HepG2 (cell line): ENCODE results near the gene METTL23. TPM values are rescaled to one million over a fixed set of nuclear protein-coding genes. Genes with fewer than 3 reads are reported as not detected.

Source experiments
- MXD4 ChIP-seq: IDR thresholded peaks from 2 replicates; pipeline ENCODE4 v1.6.1; 2016; ENCODE audit warnings: mild to moderate bottlenecking, missing biosample characterization, missing genetic modification reagents
- RFXAP ChIP-seq: sonication (generic); formaldehyde crosslinking; IDR thresholded peaks from 2 replicates; pipeline ENCODE4 v1.4.0; 2020; ENCODE audit warnings: missing genetic modification reagents, borderline replicate concordance
- SETDB1 ChIP-seq: sonication (generic); formaldehyde crosslinking; IDR thresholded peaks from 2 replicates; pipeline ENCODE4 v1.5.1; 2020; ENCODE audit warnings: missing genetic modification reagents, mild to moderate bottlenecking, borderline replicate concordance
- SNAI1 ChIP-seq: sonication (generic); formaldehyde crosslinking; IDR thresholded peaks from 2 replicates; pipeline ENCODE4 v1.5.0; 2020; ENCODE audit warnings: mild to moderate bottlenecking, missing genetic modification reagents, borderline replicate concordance
- SOX5 ChIP-seq: IDR thresholded peaks from 2 replicates; pipeline ENCODE4 v1.6.1; 2016; ENCODE audit warnings: borderline replicate concordance
- TAF1 ChIP-seq: sonication (generic); formaldehyde crosslinking; IDR thresholded peaks from 2 replicates; pipeline ENCODE4 v1.4.0; 2020; ENCODE audit warnings: missing genetic modification reagents
- ZEB1 ChIP-seq: IDR thresholded peaks from 2 replicates; pipeline ENCODE4 v1.6.1; 2012; ENCODE audit warnings: mild to moderate bottlenecking, low read depth, inconsistent platforms; ENCODE audit not compliant: insufficient replicate concordance
- ZNF556 ChIP-seq: sonication (generic); formaldehyde crosslinking; IDR thresholded peaks from 2 replicates; pipeline ENCODE4 v1.4.0; 2020; ENCODE audit warnings: mild to moderate bottlenecking, missing genetic modification reagents, borderline replicate concordance
- polyA plus RNA-seq, 8 experiments: library from polyadenylated mRNA; depleted of rRNA in 3 of 8; stranded (reverse) in 7 of 8; unstranded in 1 of 8; fragments of >200 nt; fragmentation: Illumina TruSeq in 4 of 8; extraction: Trizol in 4 of 8; gene quantifications; 2 replicates each; pipeline versions ENCODE4 v1.2.1 to v1.2.3, GENCODE V29; 2011 to 2016; ENCODE audit warnings: low read depth in 4 of 8, missing spikeins in 1 of 8, mixed read lengths in 1 of 8; ENCODE audit not compliant: insufficient read depth in 1 of 8
- total RNA-seq, 5 experiments: library from RNA; depleted of rRNA; stranded (reverse); fragments of >200 nt; fragmentation: Illumina TruSeq; extraction: Trizol; gene quantifications; 2 replicates each; pipeline ENCODE4 v1.2.3, GENCODE V29; 2016; ENCODE audit warnings: low read depth in 1 of 5
- TF ChIP-seq, protein P1 (sequence below): sonication (generic); formaldehyde crosslinking; IDR thresholded peaks from 2 replicates; pipeline ENCODE4 v1.5.0; 2020; ENCODE audit warnings: mild to moderate bottlenecking, missing genetic modification reagents
- TF ChIP-seq, protein P2 (sequence below): sonication (generic); formaldehyde crosslinking; conservative IDR thresholded peaks from 2 replicates; pipeline ENCODE4 v1.4.0; 2020; ENCODE audit warnings: mild to moderate bottlenecking, missing genetic modification reagents, moderate library complexity
- TF ChIP-seq, protein P3 (sequence below): sonication (generic); formaldehyde crosslinking; IDR thresholded peaks from 2 replicates; pipeline ENCODE4; 2020; ENCODE audit warnings: missing genetic modification reagents, mild to moderate bottlenecking, borderline replicate concordance
- TF ChIP-seq, protein P4 (sequence below): sonication (generic); formaldehyde crosslinking; IDR thresholded peaks from 2 replicates; pipeline ENCODE4 v1.5.0; 2020; ENCODE audit warnings: missing genetic modification reagents
- TF ChIP-seq, protein P5 (sequence below): sonication (generic); formaldehyde crosslinking; IDR thresholded peaks from 2 replicates; pipeline ENCODE4 v1.4.0; 2020; ENCODE audit warnings: missing genetic modification reagents, mild to moderate bottlenecking, borderline replicate concordance
- TF ChIP-seq, protein P6 (sequence below): sonication (generic); formaldehyde crosslinking; IDR thresholded peaks from 2 replicates; pipeline ENCODE4 v1.4.0; 2020; ENCODE audit warnings: missing genetic modification reagents, low read depth, mild to moderate bottlenecking, borderline replicate concordance

METTL23 gene
- total and polyA plus RNA-seq, 2 of the 13 experiments (the other 11 are each of a cell fraction or from before 2014, with no cell fraction given), result 39.9 to 104 TPM

DNA sequence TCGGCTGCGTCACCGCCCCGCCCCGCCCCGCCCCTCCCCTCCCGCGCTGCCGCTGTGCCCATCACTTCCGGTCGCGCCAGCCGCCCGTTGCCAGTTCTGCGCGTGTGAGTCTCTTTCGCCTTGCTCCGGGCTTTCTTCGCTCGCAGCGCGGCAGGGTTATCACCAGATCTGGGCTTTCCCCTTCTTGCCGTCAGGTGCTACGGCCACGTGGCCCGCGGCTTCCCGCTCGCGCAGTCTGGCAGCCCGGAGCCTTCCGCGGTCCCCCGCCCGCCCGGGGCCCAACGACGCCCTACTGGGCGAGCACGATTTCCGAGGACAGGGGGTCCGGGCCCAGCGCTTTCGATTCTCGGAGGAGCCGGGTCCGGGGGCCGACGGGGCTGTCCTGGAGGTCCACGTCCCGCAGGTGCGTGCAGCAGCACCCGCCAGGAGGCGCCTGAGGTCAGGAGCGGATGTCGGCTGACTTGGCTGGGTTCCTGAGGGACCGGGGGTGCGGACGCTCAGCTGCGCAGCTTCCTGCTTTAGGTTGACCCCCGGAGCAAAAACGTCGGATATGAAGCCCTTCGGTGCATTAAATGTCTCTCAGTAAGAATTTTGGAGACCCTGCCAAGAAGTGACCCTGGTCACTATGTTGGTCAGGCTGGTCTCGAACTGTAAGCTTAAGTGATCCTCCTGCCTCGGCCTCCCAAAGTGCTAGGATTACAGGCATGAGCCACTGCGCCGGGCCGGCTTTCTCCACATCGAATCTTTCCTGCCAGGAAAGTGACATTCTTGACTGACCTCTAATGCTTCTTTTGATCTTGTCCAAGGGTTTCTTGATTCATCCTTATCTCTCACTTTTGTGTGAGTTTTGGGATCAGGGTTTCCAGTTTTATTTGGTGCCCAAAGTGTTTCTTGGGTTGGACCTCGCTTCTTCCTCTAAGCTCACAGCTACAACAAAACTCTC lies at the start of gene METTL23 (continued):
- TF ChIP-seq, protein P1, sequence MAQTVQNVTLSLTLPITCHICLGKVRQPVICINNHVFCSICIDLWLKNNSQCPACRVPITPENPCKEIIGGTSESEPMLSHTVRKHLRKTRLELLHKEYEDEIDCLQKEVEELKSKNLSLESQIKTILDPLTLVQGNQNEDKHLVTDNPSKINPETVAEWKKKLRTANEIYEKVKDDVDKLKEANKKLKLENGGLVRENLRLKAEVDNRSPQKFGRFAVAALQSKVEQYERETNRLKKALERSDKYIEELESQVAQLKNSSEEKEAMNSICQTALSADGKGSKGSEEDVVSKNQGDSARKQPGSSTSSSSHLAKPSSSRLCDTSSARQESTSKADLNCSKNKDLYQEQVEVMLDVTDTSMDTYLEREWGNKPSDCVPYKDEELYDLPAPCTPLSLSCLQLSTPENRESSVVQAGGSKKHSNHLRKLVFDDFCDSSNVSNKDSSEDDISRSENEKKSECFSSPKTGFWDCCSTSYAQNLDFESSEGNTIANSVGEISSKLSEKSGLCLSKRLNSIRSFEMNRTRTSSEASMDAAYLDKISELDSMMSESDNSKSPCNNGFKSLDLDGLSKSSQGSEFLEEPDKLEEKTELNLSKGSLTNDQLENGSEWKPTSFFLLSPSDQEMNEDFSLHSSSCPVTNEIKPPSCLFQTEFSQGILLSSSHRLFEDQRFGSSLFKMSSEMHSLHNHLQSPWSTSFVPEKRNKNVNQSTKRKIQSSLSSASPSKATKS (CRISPR knock-in tag), result no peak
- TF ChIP-seq RFXAP (CRISPR knock-in tag) (no peak), SNAI1 (CRISPR knock-in tag) (no peak), SETDB1 (CRISPR knock-in tag) (no peak), SOX5 (0 out of 2 replicates have a peak, but pooled peaks have one; percentile 19), ZEB1 (no peak), TAF1 (peak; percentile 79), MXD4 (CRISPR knock-in tag) (peak; percentile 66; the same call in 1 of the 2 replicates), ZNF556 (CRISPR knock-in tag) (no peak)
- TF ChIP-seq, protein P2, sequence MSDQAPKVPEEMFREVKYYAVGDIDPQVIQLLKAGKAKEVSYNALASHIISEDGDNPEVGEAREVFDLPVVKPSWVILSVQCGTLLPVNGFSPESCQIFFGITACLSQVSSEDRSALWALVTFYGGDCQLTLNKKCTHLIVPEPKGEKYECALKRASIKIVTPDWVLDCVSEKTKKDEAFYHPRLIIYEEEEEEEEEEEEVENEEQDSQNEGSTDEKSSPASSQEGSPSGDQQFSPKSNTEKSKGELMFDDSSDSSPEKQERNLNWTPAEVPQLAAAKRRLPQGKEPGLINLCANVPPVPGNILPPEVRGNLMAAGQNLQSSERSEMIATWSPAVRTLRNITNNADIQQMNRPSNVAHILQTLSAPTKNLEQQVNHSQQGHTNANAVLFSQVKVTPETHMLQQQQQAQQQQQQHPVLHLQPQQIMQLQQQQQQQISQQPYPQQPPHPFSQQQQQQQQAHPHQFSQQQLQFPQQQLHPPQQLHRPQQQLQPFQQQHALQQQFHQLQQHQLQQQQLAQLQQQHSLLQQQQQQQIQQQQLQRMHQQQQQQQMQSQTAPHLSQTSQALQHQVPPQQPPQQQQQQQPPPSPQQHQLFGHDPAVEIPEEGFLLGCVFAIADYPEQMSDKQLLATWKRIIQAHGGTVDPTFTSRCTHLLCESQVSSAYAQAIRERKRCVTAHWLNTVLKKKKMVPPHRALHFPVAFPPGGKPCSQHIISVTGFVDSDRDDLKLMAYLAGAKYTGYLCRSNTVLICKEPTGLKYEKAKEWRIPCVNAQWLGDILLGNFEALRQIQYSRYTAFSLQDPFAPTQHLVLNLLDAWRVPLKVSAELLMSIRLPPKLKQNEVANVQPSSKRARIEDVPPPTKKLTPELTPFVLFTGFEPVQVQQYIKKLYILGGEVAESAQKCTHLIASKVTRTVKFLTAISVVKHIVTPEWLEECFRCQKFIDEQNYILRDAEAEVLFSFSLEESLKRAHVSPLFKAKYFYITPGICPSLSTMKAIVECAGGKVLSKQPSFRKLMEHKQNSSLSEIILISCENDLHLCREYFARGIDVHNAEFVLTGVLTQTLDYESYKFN (CRISPR knock-in tag), result peak; percentile 10; the same call in 1 of the 2 replicates
- TF ChIP-seq, protein P3, sequence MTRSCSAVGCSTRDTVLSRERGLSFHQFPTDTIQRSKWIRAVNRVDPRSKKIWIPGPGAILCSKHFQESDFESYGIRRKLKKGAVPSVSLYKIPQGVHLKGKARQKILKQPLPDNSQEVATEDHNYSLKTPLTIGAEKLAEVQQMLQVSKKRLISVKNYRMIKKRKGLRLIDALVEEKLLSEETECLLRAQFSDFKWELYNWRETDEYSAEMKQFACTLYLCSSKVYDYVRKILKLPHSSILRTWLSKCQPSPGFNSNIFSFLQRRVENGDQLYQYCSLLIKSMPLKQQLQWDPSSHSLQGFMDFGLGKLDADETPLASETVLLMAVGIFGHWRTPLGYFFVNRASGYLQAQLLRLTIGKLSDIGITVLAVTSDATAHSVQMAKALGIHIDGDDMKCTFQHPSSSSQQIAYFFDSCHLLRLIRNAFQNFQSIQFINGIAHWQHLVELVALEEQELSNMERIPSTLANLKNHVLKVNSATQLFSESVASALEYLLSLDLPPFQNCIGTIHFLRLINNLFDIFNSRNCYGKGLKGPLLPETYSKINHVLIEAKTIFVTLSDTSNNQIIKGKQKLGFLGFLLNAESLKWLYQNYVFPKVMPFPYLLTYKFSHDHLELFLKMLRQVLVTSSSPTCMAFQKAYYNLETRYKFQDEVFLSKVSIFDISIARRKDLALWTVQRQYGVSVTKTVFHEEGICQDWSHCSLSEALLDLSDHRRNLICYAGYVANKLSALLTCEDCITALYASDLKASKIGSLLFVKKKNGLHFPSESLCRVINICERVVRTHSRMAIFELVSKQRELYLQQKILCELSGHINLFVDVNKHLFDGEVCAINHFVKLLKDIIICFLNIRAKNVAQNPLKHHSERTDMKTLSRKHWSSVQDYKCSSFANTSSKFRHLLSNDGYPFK (CRISPR knock-in tag), result peak; percentile 60; the same call in 1 of the 2 replicates
- TF ChIP-seq, protein P4, sequence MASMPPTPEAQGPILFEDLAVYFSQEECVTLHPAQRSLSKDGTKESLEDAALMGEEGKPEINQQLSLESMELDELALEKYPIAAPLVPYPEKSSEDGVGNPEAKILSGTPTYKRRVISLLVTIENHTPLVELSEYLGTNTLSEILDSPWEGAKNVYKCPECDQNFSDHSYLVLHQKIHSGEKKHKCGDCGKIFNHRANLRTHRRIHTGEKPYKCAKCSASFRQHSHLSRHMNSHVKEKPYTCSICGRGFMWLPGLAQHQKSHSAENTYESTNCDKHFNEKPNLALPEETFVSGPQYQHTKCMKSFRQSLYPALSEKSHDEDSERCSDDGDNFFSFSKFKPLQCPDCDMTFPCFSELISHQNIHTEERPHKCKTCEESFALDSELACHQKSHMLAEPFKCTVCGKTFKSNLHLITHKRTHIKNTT (CRISPR knock-in tag), result no peak
- TF ChIP-seq, protein P5, sequence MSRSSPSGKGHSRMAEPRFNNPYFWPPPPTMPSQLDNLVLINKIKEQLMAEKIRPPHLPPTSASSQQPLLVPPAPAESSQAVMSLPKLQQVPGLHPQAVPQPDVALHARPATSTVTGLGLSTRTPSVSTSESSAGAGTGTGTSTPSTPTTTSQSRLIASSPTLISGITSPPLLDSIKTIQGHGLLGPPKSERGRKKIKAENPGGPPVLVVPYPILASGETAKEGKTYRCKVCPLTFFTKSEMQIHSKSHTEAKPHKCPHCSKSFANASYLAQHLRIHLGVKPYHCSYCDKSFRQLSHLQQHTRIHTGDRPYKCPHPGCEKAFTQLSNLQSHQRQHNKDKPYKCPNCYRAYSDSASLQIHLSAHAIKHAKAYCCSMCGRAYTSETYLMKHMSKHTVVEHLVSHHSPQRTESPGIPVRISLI (CRISPR knock-in tag), result peak; percentile 28; the same call in 1 of the 2 replicates
- TF ChIP-seq, protein P6, sequence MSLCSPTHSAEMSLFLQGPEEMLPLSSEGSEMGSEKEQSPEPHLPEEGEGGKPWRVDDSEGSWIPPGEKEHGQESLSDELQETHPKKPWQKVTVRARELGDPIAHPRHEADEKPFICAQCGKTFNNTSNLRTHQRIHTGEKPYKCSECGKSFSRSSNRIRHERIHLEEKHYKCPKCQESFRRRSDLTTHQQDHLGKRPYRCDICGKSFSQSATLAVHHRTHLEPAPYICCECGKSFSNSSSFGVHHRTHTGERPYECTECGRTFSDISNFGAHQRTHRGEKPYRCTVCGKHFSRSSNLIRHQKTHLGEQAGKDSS (CRISPR knock-in tag), result peak; percentile 40; the same call in 1 of the 2 replicates
